HEK293 (cell line): ENCODE data around the gene ATP5F1D.

Experiments
- ATF2 ChIP-seq: fragments of 450-650 bp; formaldehyde crosslinking; IDR thresholded peaks from 2 replicates; pipeline ENCODE4 v1.5.1; 2016; ENCODE audit warnings: missing biosample characterization, missing genetic modification characterization, low read depth
- HIC1 ChIP-seq: fragments of 450-650 bp; formaldehyde crosslinking; IDR thresholded peaks from 2 replicates; pipeline ENCODE4 v1.5.1; 2016; ENCODE audit warnings: missing biosample characterization, missing genetic modification characterization
- KLF1 ChIP-seq: fragments of 450-650 bp; formaldehyde crosslinking; IDR thresholded peaks from 2 replicates; pipeline ENCODE4 v1.5.1; 2016; ENCODE audit warnings: missing biosample characterization, missing genetic modification characterization
- MZF1 ChIP-seq: fragments of 450-650 bp; formaldehyde crosslinking; IDR thresholded peaks from 2 replicates; pipeline ENCODE4 v1.5.1; 2017; ENCODE audit warnings: missing biosample characterization, missing genetic modification characterization, borderline replicate concordance
- OVOL3 ChIP-seq: fragments of 450-650 bp; formaldehyde crosslinking; IDR thresholded peaks from 2 replicates; pipeline ENCODE4 v1.5.1; 2016; ENCODE audit warnings: missing biosample characterization, missing genetic modification characterization
- SP7 ChIP-seq: fragments of 450-650 bp; formaldehyde crosslinking; IDR thresholded peaks from 2 replicates; pipeline ENCODE4 v1.5.1; 2016; ENCODE audit warnings: missing biosample characterization, missing genetic modification characterization
- ZBTB7A ChIP-seq: fragments of 450-650 bp; formaldehyde crosslinking; IDR thresholded peaks from 2 replicates; pipeline ENCODE4 v1.5.1; 2016; ENCODE audit warnings: low read depth, missing biosample characterization, missing genetic modification characterization
- ZFP69B ChIP-seq: fragments of 450-650 bp; formaldehyde crosslinking; IDR thresholded peaks from 2 replicates; pipeline ENCODE4 v1.5.1; 2016; ENCODE audit warnings: missing biosample characterization, missing genetic modification characterization
- ZNF112 ChIP-seq: fragments of 450-650 bp; formaldehyde crosslinking; IDR thresholded peaks from 2 replicates; pipeline ENCODE4 v1.5.0; 2017; ENCODE audit warnings: missing biosample characterization, missing genetic modification characterization
- ZNF114 ChIP-seq: fragments of 450-650 bp; formaldehyde crosslinking; IDR thresholded peaks from 2 replicates; pipeline ENCODE4 v1.5.0; 2017; ENCODE audit warnings: missing biosample characterization, missing genetic modification characterization
- ZNF133 ChIP-seq: fragments of 450-650 bp; formaldehyde crosslinking; IDR thresholded peaks from 2 replicates; pipeline ENCODE4 v1.5.1; 2016; ENCODE audit warnings: missing biosample characterization, missing genetic modification characterization
- ZNF157 ChIP-seq: fragments of 450-650 bp; formaldehyde crosslinking; IDR thresholded peaks from 2 replicates; pipeline ENCODE4 v1.5.1; 2016; ENCODE audit warnings: missing biosample characterization, missing genetic modification characterization
- ZNF184 ChIP-seq: fragments of 450-650 bp; IDR thresholded peaks from 2 replicates; pipeline ENCODE4 v1.5.1; 2018; ENCODE audit warnings: missing biosample characterization, mild to moderate bottlenecking, missing genetic modification characterization
- ZNF19 ChIP-seq: fragments of 450-650 bp; formaldehyde crosslinking; IDR thresholded peaks from 2 replicates; pipeline ENCODE4; 2016; ENCODE audit warnings: missing biosample characterization, missing genetic modification characterization, low read depth
- ZNF2 ChIP-seq: fragments of 450-650 bp; formaldehyde crosslinking; IDR thresholded peaks from 2 replicates; pipeline ENCODE4 v1.5.1; 2016; ENCODE audit warnings: missing biosample characterization, missing genetic modification characterization
- ZNF23 ChIP-seq: fragments of 450-650 bp; formaldehyde crosslinking; IDR thresholded peaks from 2 replicates; pipeline ENCODE4 v1.5.1; 2016; ENCODE audit warnings: missing biosample characterization, missing genetic modification characterization, borderline replicate concordance
- ZNF274 ChIP-seq, 2 experiments: fragments of 200-500 bp in 1 of 2; fragments of 450-650 bp in 1 of 2; sonication (Bioruptor generic) in 1 of 2; formaldehyde crosslinking in 1 of 2; IDR thresholded peaks; 2 replicates each; pipeline versions ENCODE4 v1.5.1 to v1.6.1; 2014 to 2016; ENCODE audit warnings: borderline replicate concordance in 1 of 2, inconsistent platforms in 1 of 2, low read length in 1 of 2, missing biosample characterization in 1 of 2, missing genetic modification characterization in 1 of 2
- ZNF311 ChIP-seq: fragments of 450-650 bp; formaldehyde crosslinking; IDR thresholded peaks from 2 replicates; pipeline ENCODE4 v1.5.1; 2017; ENCODE audit warnings: missing biosample characterization, missing genetic modification characterization, borderline replicate concordance
- ZNF398 ChIP-seq: fragments of 450-650 bp; formaldehyde crosslinking; IDR thresholded peaks from 2 replicates; pipeline ENCODE4 v1.5.1; 2017; ENCODE audit warnings: missing biosample characterization, missing genetic modification characterization
- ZNF416 ChIP-seq: fragments of 450-650 bp; formaldehyde crosslinking; IDR thresholded peaks from 2 replicates; pipeline ENCODE4 v1.5.1; 2016; ENCODE audit warnings: missing biosample characterization, missing genetic modification characterization
- ZNF433 ChIP-seq: fragments of 450-650 bp; formaldehyde crosslinking; IDR thresholded peaks from 2 replicates; pipeline ENCODE4 v1.5.1; 2016; ENCODE audit warnings: missing biosample characterization, missing genetic modification characterization, low read depth
- ZNF48 ChIP-seq: fragments of 450-650 bp; formaldehyde crosslinking; IDR thresholded peaks from 2 replicates; pipeline ENCODE4 v1.5.1; 2016; ENCODE audit warnings: missing biosample characterization, missing genetic modification characterization
- ZNF514 ChIP-seq: fragments of 450-650 bp; formaldehyde crosslinking; IDR thresholded peaks from 2 replicates; pipeline ENCODE4 v1.5.1; 2016; ENCODE audit warnings: missing biosample characterization, missing genetic modification characterization
- ZNF529 ChIP-seq: fragments of 450-650 bp; formaldehyde crosslinking; IDR thresholded peaks from 2 replicates; pipeline ENCODE4 v1.5.1; 2017; ENCODE audit warnings: missing genetic modification characterization, missing biosample characterization; ENCODE audit not compliant: insufficient replicate concordance
- ZNF555 ChIP-seq: fragments of 450-650 bp; formaldehyde crosslinking; conservative IDR thresholded peaks from 2 replicates; pipeline ENCODE4 v1.5.1; 2017; ENCODE audit warnings: missing biosample characterization, mild to moderate bottlenecking, missing genetic modification characterization, inconsistent platforms
- ZNF585B ChIP-seq: fragments of 450-650 bp; formaldehyde crosslinking; IDR thresholded peaks from 2 replicates; pipeline ENCODE4 v1.5.1; 2016; ENCODE audit warnings: missing biosample characterization, missing genetic modification characterization
- ZNF610 ChIP-seq: fragments of 450-650 bp; formaldehyde crosslinking; IDR thresholded peaks from 2 replicates; pipeline ENCODE4 v1.5.1; 2016; ENCODE audit warnings: missing biosample characterization, missing genetic modification characterization, borderline replicate concordance
- ZNF654 ChIP-seq: fragments of 450-650 bp; formaldehyde crosslinking; IDR thresholded peaks from 2 replicates; pipeline ENCODE4 v1.5.1; 2016; ENCODE audit warnings: low read depth, missing biosample characterization, missing genetic modification characterization
- ZNF692 ChIP-seq: fragments of 450-650 bp; formaldehyde crosslinking; IDR thresholded peaks from 2 replicates; pipeline ENCODE4 v1.5.1; 2016; ENCODE audit warnings: missing biosample characterization, missing genetic modification characterization
- ZNF768 ChIP-seq: fragments of 450-650 bp; formaldehyde crosslinking; IDR thresholded peaks from 2 replicates; pipeline ENCODE4 v1.5.1; 2018; ENCODE audit warnings: missing biosample characterization, mild to moderate bottlenecking, missing genetic modification characterization
- ZNF785 ChIP-seq: fragments of 450-650 bp; formaldehyde crosslinking; IDR thresholded peaks from 2 replicates; pipeline ENCODE4 v1.5.1; 2016; ENCODE audit warnings: missing biosample characterization, missing genetic modification characterization
- ZNF791 ChIP-seq: fragments of 450-650 bp; formaldehyde crosslinking; IDR thresholded peaks from 2 replicates; pipeline ENCODE4 v1.5.1; 2016; ENCODE audit warnings: missing biosample characterization, missing genetic modification characterization
- ZSCAN23 ChIP-seq: fragments of 450-650 bp; formaldehyde crosslinking; IDR thresholded peaks from 2 replicates; pipeline ENCODE4 v1.5.1; 2016; ENCODE audit warnings: missing biosample characterization, missing genetic modification characterization
- ZXDB ChIP-seq: fragments of 450-650 bp; formaldehyde crosslinking; IDR thresholded peaks from 2 replicates; pipeline ENCODE4 v1.5.1; 2016; ENCODE audit warnings: missing biosample characterization, missing genetic modification characterization

ATP5F1D gene

GRCh38 chr19:1269478-1270212, 28.1 kb downstream of the ATP5F1D start (continued):
- TF ChIP-seq ZNF514 (no peak), ZXDB (tag by site-specific recombination) (peak; percentile 70), ZNF112 (no peak), ZNF23 (no peak), ZBTB7A (tag by site-specific recombination) (0 out of 2 replicates have a peak, but pooled peaks have one; percentile 42), ZNF654 (tag by site-specific recombination) (no peak), ZNF433 (tag by site-specific recombination) (no peak), ZNF274 (IDR thresholded peaks at IDR 0.05; ENCODE audit: low read length) (no peak), ZNF274 (tag by site-specific recombination; IDR thresholded peaks at IDR 0.05; ENCODE audit: borderline replicate concordance) (no peak), OVOL3 (tag by site-specific recombination) (no peak; the same call in 1 of the 2 replicates), ZNF2 (tag by site-specific recombination) (peak; percentile 88), ZNF791 (tag by site-specific recombination) (no peak), ZNF529 (tag by site-specific recombination) (no peak), ZNF768 (tag by site-specific recombination) (no peak), ZNF555 (no peak), MZF1 (tag by site-specific recombination) (no peak), ATF2 (tag by site-specific recombination) (no peak), ZNF157 (no peak), ZNF48 (tag by site-specific recombination) (no peak), ZNF416 (tag by site-specific recombination) (no peak), SP7 (no peak; the same call in 1 of the 2 replicates), KLF1 (no peak; the same call in none of the 2 replicates), ZNF114 (no peak), ZNF610 (peak; percentile 60; the same call in 1 of the 2 replicates), ZNF398 (no peak; the same call in 1 of the 2 replicates), ZNF785 (tag by site-specific recombination) (no peak), ZNF692 (tag by site-specific recombination) (peak; percentile 55; the same call in 1 of the 2 replicates), ZNF184 (no peak), ZNF133 (tag by site-specific recombination) (0 out of 2 replicates have a peak, but pooled peaks have one; percentile 23), ZNF311 (no peak), HIC1 (peak; percentile 20; the same call in 1 of the 2 replicates), ZNF585B (no peak), ZNF19 (tag by site-specific recombination) (no peak), ZFP69B (tag by site-specific recombination) (0 out of 2 replicates have a peak, but pooled peaks have one; percentile 37), ZSCAN23 (tag by site-specific recombination) (no peak; the same call in 1 of the 2 replicates)
